ENCODE measurements around the gene TEX29.

- TF ChIP-seq CTCF (IDR thresholded peaks at IDR 0.05; ENCODE audit: low read length) (no peak), EZH2 (IDR thresholded peaks at IDR 0.05; ENCODE audit: borderline replicate concordance, low read length) (no peak)
Measured at GRCh38 chr13:111270765-111271698, 49.4 kb upstream of the TEX29 start.

Data from OCI-LY1 (cell line).